Endothelial cell of umbilical vein (primary cell): ENCODE results near the gene KANK3. TPM values are rescaled to one million over a fixed set of nuclear protein-coding genes. Genes with fewer than 3 reads are reported as not detected.

Experiments used
- BruUV-seq: library from RNA; stranded (reverse); fragments of 400-500 nt; replicated peaks from 2 replicates; lab custom pipeline; 2021; lab: Mats Ljungman, UMichigan
- CTCF ChIA-PET: fragments of 300-600, 350-600 bp; sonication (Branson Sonifier 250); formaldehyde crosslinking; loops from one replicate; lab custom pipeline; 2021; ENCODE audit warnings: antibody characterized with exemption, inconsistent platforms; lab: Charles Lee
- POLR2A ChIA-PET: fragments of 300-600, 350-600 bp; sonication (Branson Sonifier 250); formaldehyde crosslinking; loops from one replicate; lab custom pipeline; 2021; ENCODE audit warnings: antibody characterized with exemption, inconsistent platforms; lab: Charles Lee
- DNase-seq: peaks from one replicate; pipeline ENCODE4 v3.0.0-alpha.2; 2011; ENCODE audit warnings: low read depth, low spot score
- FAIRE-seq: peaks from 2 replicates; lab custom pipeline; 2011; peaks lifted over from hg19 to GRCh38; lab: Jason Lieb, UNC
- H2AFZ ChIP-seq: 2 replicates; pipeline ENCODE4 v1.6.0; 2012; ENCODE audit warnings: low read depth, low read length, control low read depth, inconsistent platforms
- H3K27ac ChIP-seq: 2 replicates; pipeline ENCODE4 v1.5.1; 2011; ENCODE audit warnings: low read depth, mild to moderate bottlenecking, control low read depth, low read length, moderate library complexity; ENCODE audit not compliant: insufficient read depth
- H3K27me3 ChIP-seq, 2 experiments: 2 replicates each; pipeline versions ENCODE4 v1.6.0 to v1.6.1; 2011; ENCODE audit warnings: low read length in 2 of 2, mixed read lengths in 1 of 2; ENCODE audit not compliant: control insufficient read depth in 2 of 2, insufficient read depth in 2 of 2
- H3K36me3 ChIP-seq, 2 experiments: 2 replicates in 1 of 2; 3 replicates in 1 of 2; pipeline ENCODE4 v1.5.1; 2011; ENCODE audit warnings: low read length in 2 of 2, mild to moderate bottlenecking in 1 of 2, moderate library complexity in 1 of 2; ENCODE audit not compliant: control insufficient read depth in 2 of 2, insufficient read depth in 2 of 2; ENCODE audit errors: extremely low read depth in 1 of 2
- H3K4me1 ChIP-seq: 3 replicates; pipeline ENCODE4 v1.5.1; 2011; ENCODE audit warnings: mild to moderate bottlenecking, low read length; ENCODE audit not compliant: control insufficient read depth, insufficient read depth; ENCODE audit errors: extremely low read depth
- H3K4me2 ChIP-seq: 2 replicates; pipeline ENCODE4 v1.6.1; 2011; ENCODE audit warnings: low read length, control low read depth, mixed read lengths; ENCODE audit not compliant: insufficient read depth
- H3K4me3 ChIP-seq, 3 experiments: fragments of 200-600 bp in 1 of 3; sonication (generic), shearing (Covaris generic) in 1 of 3; replicated peaks in 1 of 3; 2 replicates each; pipeline ENCODE4 v1.5.1; 2011 to 2016; ENCODE audit warnings: control low read depth in 3 of 3, low read length in 3 of 3, mild to moderate bottlenecking in 2 of 3, inconsistent platforms in 1 of 3, low read depth in 1 of 3, moderate library complexity in 1 of 3; ENCODE audit not compliant: insufficient read depth in 1 of 3
- H3K79me2 ChIP-seq: 2 replicates; pipeline ENCODE4 v1.6.0; 2012; ENCODE audit warnings: low read length, inconsistent platforms; ENCODE audit not compliant: control insufficient read depth, insufficient read depth
- H3K9ac ChIP-seq: replicated peaks from 2 replicates; pipeline ENCODE3; 2011; ENCODE audit warnings: low read length, control low read depth; ENCODE audit not compliant: insufficient read depth; ENCODE audit errors: extremely low read depth
- H3K9me1 ChIP-seq: replicated peaks from 3 replicates; pipeline ENCODE4 v1.6.0; 2011; ENCODE audit warnings: mild to moderate bottlenecking, low read length; ENCODE audit not compliant: control insufficient read depth, insufficient read depth; ENCODE audit errors: extremely low read depth
- H3K9me3 ChIP-seq: replicated peaks from 2 replicates; pipeline ENCODE4 v1.5.1; 2012; ENCODE audit warnings: low read length, inconsistent platforms; ENCODE audit not compliant: control insufficient read depth, insufficient read depth
- H4K20me1 ChIP-seq: replicated peaks from 2 replicates; pipeline ENCODE3; 2011; ENCODE audit warnings: mild to moderate bottlenecking, low read length; ENCODE audit not compliant: control insufficient read depth, insufficient read depth; ENCODE audit errors: extremely low read depth
- CTCF ChIP-seq, 2 donors: IDR thresholded peaks; 1 replicate in 1 of 2; 2 replicates in 1 of 2; pipeline ENCODE4 v1.5.1; 2011; ENCODE audit warnings: low read length in 2 of 2, mild to moderate bottlenecking in 2 of 2, moderate library complexity in 2 of 2, control low read depth in 1 of 2, inconsistent platforms in 1 of 2, low read depth in 1 of 2; ENCODE audit not compliant: insufficient read depth in 1 of 2; ENCODE audit errors: extremely low read depth in 1 of 2
- EZH2 ChIP-seq: IDR thresholded peaks from 2 replicates; pipeline ENCODE4 v1.6.1; 2012; ENCODE audit warnings: borderline replicate concordance, low read depth, mild to moderate bottlenecking, moderate library complexity, low read length, inconsistent platforms; ENCODE audit not compliant: severe bottlenecking
- FOS ChIP-seq: IDR thresholded peaks from 2 replicates; pipeline ENCODE4 v1.6.1; 2011; ENCODE audit warnings: mild to moderate bottlenecking, low read length, moderate library complexity, borderline replicate concordance; ENCODE audit not compliant: insufficient read depth
- GATA2 ChIP-seq: IDR thresholded peaks from 2 replicates; pipeline ENCODE4 v1.7.0; 2011; ENCODE audit warnings: low read depth, mild to moderate bottlenecking, moderate library complexity, mixed read lengths, low read length; ENCODE audit not compliant: insufficient read length, insufficient read depth
- JUN ChIP-seq: IDR thresholded peaks from 2 replicates; pipeline ENCODE4 v1.6.1; 2011; ENCODE audit warnings: borderline replicate concordance, low read depth; ENCODE audit not compliant: insufficient read length, insufficient read depth
- MAX ChIP-seq: IDR thresholded peaks from 2 replicates; pipeline ENCODE4 v1.6.1; 2011; ENCODE audit not compliant: insufficient read depth, insufficient read length
- MYC ChIP-seq: IDR thresholded peaks from one replicate; pipeline ENCODE4 v1.6.1; 2011; ENCODE audit warnings: mild to moderate bottlenecking, low read depth, low read length
- POLR2A ChIP-seq: IDR thresholded peaks from 2 replicates; pipeline ENCODE4 v1.6.1; 2012; ENCODE audit warnings: low read depth, mild to moderate bottlenecking, control low read depth, low read length
- POLR2AphosphoS5 ChIP-seq: IDR thresholded peaks from 2 replicates; pipeline ENCODE4 v1.6.1; 2012; ENCODE audit warnings: low read depth, mild to moderate bottlenecking, control low read depth, low read length, moderate library complexity; ENCODE audit not compliant: insufficient read depth
- dilution Hi-C: fragments of 300-500 bp; cut with MboI; formaldehyde crosslinking; loops from one replicate; pipeline ENCODE4 v1.15.0; 2019; ENCODE audit warnings: low sequenced_read_pairs; ENCODE audit not compliant: extremely low pct_ligation_motif_present
- intact Hi-C: fragments of 100-400 bp; cut with micrococcal nuclease; formaldehyde crosslinking; loops from one replicate; pipeline ENCODE4 v1.10.0; 2022
- polyA plus RNA-seq, 4 experiments: library from polyadenylated mRNA; depleted of rRNA in 3 of 4; stranded (reverse) in 3 of 4; unstranded in 1 of 4; fragments of >200 nt; gene quantifications; 2 replicates each; pipeline versions ENCODE4 v1.2.1 to v1.2.3, GENCODE V29; 2011 to 2012; ENCODE audit warnings: missing spikeins in 1 of 4
- total RNA-seq: library from RNA; stranded (reverse); gene quantifications from 2 replicates; pipeline ENCODE4 v1.2.3, GENCODE V29; 2021

The KANK3 gene
- total and polyA plus RNA-seq, 2 donors (not counting 3 experiments of a cell fraction or from before 2014, with no cell fraction given): 22.1 to 30.0 TPM

- Histone ChIP-seq H3K27ac (peak overlapping the region; percentile 97), H3K9me1 (no peaks in the 10 kb centered on the region), H3K9ac (peak overlapping the region; percentile 98), H2AFZ (no peak overlapping the region), H3K4me2 (peak overlapping the region; percentile 54), H3K79me2 (peaks cover 33% of the 10 kb centered on the region), H3K27me3 (no peaks in the 10 kb centered on the region), H4K20me1 (no peaks in the 10 kb centered on the region), H3K36me3 (no peaks in the 10 kb centered on the region), H3K4me1 (peaks cover 29% of the 10 kb centered on the region), H3K9me3 (no peaks in the 10 kb centered on the region), H3K4me3 (peak overlapping the region; percentile 59 to 93 (median 69))
- TF ChIP-seq JUN: no peak
- no peak for TF ChIP-seq MYC
- TF ChIP-seq MAX: no peak
- no peak for TF ChIP-seq FOS
- TF ChIP-seq GATA2: no peak
- TF ChIP-seq POLR2A: no peak
- TF ChIP-seq CTCF (IDR thresholded peaks at IDR 0.05; ENCODE audit: extremely low read depth in 1 of 2, insufficient read depth in 1 of 2, low read depth in 1 of 2, low read length in 2 of 2): no peak
- no peak for TF ChIP-seq EZH2
- no peak for TF ChIP-seq POLR2AphosphoS5
- ChIA-PET CTCF (interaction anchor here (0.8 to 5.0 kb wide), 7 partner anchors 8 to 115 kb away, joined by 3 to 29 read pairs (median 6); partner anchors contain the start of genes ANGPTL4 and MARCHF2), POLR2A (interaction anchor here (0.6 to 2.0 kb wide), 13 partner anchors 23 to 123 kb away, joined by 3 to 8 read pairs (median 4); partner anchors contain the start of genes HNRNPM, KANK3, MARCHF2 and ZNF414)
- DNase-seq: peak; percentile 96
- BruUV-seq: no TSS peak
- intact Hi-C loops: loop anchor here (1.0 kb wide), 4 partner anchors 23 to 35 kb away; partner anchors contain the start of gene MARCHF2
- FAIRE-seq: no peak
- dilution Hi-C loops: no loop called here
Observed at GRCh38 chr19:8390617-8390981, 47.5 kb upstream of the KANK3 start.
